GM12873 (cell line): ENCODE data around the gene BRINP1.

Experiments
- TF ChIP-seq, protein P1 (sequence below): IDR thresholded peaks from 2 replicates; pipeline ENCODE4 v1.5.1; 2012; ENCODE audit warnings: low read depth, mild to moderate bottlenecking, moderate library complexity, low read length, control low read depth; ENCODE audit not compliant: insufficient read depth; ENCODE audit errors: missing control alignments

The BRINP1 gene, protein sequence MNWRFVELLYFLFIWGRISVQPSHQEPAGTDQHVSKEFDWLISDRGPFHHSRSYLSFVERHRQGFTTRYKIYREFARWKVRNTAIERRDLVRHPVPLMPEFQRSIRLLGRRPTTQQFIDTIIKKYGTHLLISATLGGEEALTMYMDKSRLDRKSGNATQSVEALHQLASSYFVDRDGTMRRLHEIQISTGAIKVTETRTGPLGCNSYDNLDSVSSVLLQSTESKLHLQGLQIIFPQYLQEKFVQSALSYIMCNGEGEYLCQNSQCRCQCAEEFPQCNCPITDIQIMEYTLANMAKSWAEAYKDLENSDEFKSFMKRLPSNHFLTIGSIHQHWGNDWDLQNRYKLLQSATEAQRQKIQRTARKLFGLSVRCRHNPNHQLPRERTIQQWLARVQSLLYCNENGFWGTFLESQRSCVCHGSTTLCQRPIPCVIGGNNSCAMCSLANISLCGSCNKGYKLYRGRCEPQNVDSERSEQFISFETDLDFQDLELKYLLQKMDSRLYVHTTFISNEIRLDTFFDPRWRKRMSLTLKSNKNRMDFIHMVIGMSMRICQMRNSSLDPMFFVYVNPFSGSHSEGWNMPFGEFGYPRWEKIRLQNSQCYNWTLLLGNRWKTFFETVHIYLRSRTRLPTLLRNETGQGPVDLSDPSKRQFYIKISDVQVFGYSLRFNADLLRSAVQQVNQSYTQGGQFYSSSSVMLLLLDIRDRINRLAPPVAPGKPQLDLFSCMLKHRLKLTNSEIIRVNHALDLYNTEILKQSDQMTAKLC

DNA sequence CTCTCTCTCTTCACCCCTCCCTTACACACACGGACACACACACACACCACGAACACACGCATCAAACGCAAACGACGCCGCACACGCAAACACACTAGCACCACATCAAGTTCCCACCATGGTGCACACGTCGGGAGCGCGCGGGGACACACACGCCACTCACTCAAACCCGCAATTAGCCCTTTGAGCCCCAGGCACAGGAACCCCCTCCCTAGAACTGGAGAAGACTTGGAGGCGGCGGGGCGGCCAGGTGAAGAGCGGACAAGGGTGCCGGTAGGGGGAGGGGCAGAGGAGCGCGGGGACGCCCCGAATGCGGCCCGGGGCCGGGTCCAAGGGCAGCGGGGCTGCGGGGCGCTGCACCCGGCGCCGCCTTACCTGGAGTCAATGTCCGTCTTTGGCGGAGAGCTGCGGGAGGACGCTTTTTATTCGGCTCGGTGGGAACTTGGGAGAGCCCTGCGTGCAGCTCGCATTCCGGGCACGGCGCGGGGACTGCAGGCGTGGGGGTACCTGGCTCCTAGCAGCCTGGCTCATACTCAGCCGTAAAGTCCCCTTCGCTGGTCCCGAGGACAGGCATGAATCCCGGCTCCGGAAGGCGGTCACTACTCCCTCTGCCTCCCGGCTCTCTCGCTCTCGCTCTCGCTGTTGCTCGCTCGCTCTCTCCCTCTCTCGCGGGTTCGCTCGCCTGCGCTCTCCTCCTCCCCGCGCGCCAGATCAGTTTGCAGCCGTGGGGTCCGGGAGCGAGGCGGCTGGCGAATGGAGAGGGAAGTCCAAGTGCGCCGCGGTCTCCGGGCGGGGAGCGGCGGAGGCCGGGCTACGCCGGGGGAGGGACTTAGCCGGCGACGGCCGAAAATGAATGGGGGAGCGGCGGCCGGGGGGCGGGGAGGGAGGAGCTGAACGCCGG lies at the start of gene BRINP1:
Gene BRINP1 (minus strand): TSS at position 755 of the 901 bp plus-strand sequence. CDS start 56,080 bp downstream, outside the sequence.
- TF ChIP-seq, protein P1, sequence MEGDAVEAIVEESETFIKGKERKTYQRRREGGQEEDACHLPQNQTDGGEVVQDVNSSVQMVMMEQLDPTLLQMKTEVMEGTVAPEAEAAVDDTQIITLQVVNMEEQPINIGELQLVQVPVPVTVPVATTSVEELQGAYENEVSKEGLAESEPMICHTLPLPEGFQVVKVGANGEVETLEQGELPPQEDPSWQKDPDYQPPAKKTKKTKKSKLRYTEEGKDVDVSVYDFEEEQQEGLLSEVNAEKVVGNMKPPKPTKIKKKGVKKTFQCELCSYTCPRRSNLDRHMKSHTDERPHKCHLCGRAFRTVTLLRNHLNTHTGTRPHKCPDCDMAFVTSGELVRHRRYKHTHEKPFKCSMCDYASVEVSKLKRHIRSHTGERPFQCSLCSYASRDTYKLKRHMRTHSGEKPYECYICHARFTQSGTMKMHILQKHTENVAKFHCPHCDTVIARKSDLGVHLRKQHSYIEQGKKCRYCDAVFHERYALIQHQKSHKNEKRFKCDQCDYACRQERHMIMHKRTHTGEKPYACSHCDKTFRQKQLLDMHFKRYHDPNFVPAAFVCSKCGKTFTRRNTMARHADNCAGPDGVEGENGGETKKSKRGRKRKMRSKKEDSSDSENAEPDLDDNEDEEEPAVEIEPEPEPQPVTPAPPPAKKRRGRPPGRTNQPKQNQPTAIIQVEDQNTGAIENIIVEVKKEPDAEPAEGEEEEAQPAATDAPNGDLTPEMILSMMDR = no peak

DNA sequence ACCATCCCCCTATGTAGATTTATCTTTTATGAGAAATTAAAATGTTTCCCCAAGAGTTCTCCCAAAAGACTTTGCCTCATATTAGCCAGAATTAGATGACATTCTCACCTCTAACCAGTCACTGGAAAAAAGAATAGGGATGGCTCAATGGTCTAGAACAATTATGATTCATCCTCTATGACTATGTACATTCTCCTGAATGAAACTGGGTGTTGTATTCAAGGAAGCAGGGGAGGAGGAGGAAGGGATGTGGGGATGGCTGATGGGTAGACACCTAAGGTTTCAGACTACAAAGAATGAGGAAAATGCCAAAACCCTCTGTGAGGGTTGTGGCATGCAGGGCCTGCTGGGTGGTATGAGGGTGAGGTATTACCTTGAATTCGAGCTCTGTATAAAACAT lies 49.5 kb upstream of the BRINP1 start:
- TF ChIP-seq, protein P1 = no peak

DNA sequence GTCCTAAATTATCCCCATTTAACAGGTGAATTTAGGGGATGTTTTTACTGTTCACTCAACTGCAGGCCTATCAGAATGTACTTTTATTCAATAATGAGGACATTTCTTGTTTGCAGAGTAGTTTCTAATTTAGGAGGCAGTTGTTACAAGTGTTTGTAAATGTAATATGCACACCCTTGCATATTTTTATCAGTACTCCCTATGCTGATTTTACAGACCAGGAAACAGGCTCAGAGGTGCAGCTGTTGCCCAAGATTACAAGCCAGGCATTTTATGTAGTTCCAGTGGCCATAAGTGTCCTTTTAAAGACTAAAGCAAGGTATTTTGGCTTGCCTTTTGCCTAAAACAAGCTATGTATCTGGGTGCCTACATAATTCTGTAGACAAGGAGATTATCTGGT lies 47.6 kb upstream of the BRINP1 start:
- TF ChIP-seq, protein P1 = no peak

DNA sequence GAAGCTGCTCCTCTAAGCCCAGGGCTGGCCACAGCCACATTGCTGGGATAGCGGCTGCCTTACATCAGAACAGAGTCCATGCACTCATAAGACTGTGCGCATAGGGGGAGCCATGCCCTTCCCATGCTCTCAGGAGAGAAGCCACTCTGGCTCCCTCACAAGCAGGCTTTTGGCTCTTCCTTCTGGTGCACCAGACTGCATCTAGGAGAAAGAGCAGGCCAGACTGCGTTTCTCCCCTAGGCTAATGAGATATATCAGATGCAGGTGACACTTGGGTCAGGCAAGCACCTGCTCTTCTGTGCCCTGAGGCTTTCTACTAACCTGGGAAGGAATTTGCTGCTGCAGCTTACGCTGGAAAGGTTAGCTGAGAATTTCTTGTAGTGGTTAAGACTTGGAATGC lies 43.2 kb upstream of the BRINP1 start:
- TF ChIP-seq, protein P1 = no peak

DNA sequence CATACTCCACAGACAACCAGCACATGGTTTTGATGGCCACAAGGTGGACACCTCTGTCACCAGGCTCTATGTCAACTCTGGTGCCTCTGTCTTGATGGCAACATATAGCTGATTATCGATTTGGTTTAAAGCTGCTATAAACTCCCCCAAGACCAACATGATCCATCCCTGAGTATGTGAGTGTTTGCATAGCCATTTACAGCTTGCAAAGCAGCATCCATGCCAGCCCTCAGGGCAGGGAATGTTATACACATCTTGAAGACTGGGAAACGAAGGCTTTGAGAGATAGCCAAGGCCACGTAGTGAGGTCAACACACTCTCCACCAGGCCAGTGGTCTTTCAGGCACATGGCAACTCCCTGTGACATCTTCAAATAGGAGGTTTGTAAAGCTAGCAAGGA lies 40.3 kb upstream of the BRINP1 start:
- TF ChIP-seq, protein P1 = no peak

DNA sequence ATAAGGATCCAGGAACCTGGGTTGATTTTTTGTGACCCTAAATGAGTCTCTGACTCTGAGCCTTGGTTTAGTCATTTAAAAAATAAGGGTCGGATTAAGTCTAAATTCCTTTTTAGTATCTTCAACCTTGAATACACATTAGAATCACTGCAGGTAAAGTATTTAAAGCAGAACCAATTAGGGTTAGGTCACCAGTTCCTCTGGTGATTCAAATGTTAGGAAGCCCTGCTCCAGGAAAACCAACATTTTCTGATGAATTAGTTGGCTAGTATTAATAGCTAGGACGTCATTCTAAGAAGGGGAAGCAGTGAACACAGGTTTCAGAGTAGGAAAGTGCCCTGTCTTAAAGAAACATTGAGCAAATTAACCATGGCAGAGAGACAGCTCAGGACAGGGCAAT lies 31.4 kb upstream of the BRINP1 start:
- TF ChIP-seq, protein P1 = no peak
